Fibroblast of lung (primary cell): ENCODE data around the gene SH3GL1.

Experiments
- CTCF ChIP-seq, 2 donors: IDR thresholded peaks in 1 of 2; conservative IDR thresholded peaks in 1 of 2; 1 replicate in 1 of 2; 2 replicates in 1 of 2; pipeline ENCODE4 v1.5.1; 2011 to 2012; ENCODE audit warnings: low read length in 2 of 2, control low read depth in 1 of 2, inconsistent platforms in 1 of 2, low read depth in 1 of 2, mild to moderate bottlenecking in 1 of 2
- EZH2 ChIP-seq: IDR thresholded peaks from 2 replicates; pipeline ENCODE4 v1.5.1; 2012; ENCODE audit warnings: low read length, control low read depth, mild to moderate bottlenecking; ENCODE audit errors: missing control alignments

- TF ChIP-seq CTCF (conservative IDR thresholded peaks at IDR 0.05 in 1 of 2, IDR thresholded peaks at IDR 0.05 in 1 of 2; ENCODE audit: low read depth in 1 of 2, low read length in 2 of 2) (no peak), EZH2 (no peak)
Observed at GRCh38 chr19:4360641-4361151, 39.7 kb downstream of the SH3GL1 start.
